ENCODE measurements around the gene BTNL8. TPM values are rescaled to one million over a fixed set of nuclear protein-coding genes. Genes with fewer than 3 reads are reported as not detected.

Gene BTNL8
- not detected in 5 replicates for total RNA-seq (2022; extraction: Qiagen RNA extraction; ENCODE audit: low read depth)

GRCh38 chr5:180898621-180899246 is at the start of gene BTNL8:
Gene BTNL8 (plus strand): TSS chr5:180899159. CDS start chr5:180899311, 152 bp downstream.

GRCh38 chr5:180860887-180861822 is 37.8 kb upstream of the BTNL8 start, which contains the start of gene ZFP62:
Gene ZFP62 (minus strand): TSS chr5:180861276. CDS start chr5:180861219, 57 bp downstream.

GRCh38 chr5:180988592-180988991 is 89.6 kb downstream of the BTNL8 start, which contains the start of gene BTNL3:
Gene BTNL3 (plus strand): TSS chr5:180988846. CDS start chr5:180989029, 183 bp downstream.

Other genes with a start within 250 kb of the BTNL8 start
- gene FLT4, start 249.6 kb upstream of the BTNL8 start, total RNA-seq (2022; extraction: Qiagen RNA extraction; ENCODE audit: low read depth) = 1.7 to 3.4 TPM (median 2.5 TPM) in 5 replicates
- not detected in 5 replicates for gene OR2Y1, start 159.1 kb upstream of the BTNL8 start, total RNA-seq (2022; extraction: Qiagen RNA extraction; ENCODE audit: low read depth)
- gene MGAT1, start 96.4 kb upstream of the BTNL8 start, total RNA-seq (2022; extraction: Qiagen RNA extraction; ENCODE audit: low read depth) = 73.0 to 92.1 TPM (median 86.3 TPM) in 5 replicates
- gene ZFP62, start 37.9 kb upstream of the BTNL8 start, total RNA-seq (2022; extraction: Qiagen RNA extraction; ENCODE audit: low read depth) = 7.8 to 12.7 TPM (median 8.8 TPM) in 5 replicates
- not detected in 5 replicates for gene BTNL3, start 89.7 kb downstream of the BTNL8 start, total RNA-seq (2022; extraction: Qiagen RNA extraction; ENCODE audit: low read depth)
- 0.57 to 1.3 TPM (median 0.74 TPM) in 5 replicates for gene BTNL9, start 141.1 kb downstream of the BTNL8 start, total RNA-seq (2022; extraction: Qiagen RNA extraction; ENCODE audit: low read depth)
- gene OR2V1, start 232.0 kb downstream of the BTNL8 start, total RNA-seq (2022; extraction: Qiagen RNA extraction; ENCODE audit: low read depth) = not detected in 5 replicates
- gene OR2V2, start 248.4 kb downstream of the BTNL8 start, total RNA-seq (2022; extraction: Qiagen RNA extraction; ENCODE audit: low read depth) = not detected in 5 replicates